Placental pericyte (primary cell): Measurements from ENCODE around the gene SLC25A52. TPM values are rescaled to one million over a fixed set of nuclear protein-coding genes. Genes with fewer than 3 reads are reported as not detected.

Source experiments
- total RNA-seq: library from RNA; depleted of rRNA; stranded (reverse); fragments of >200 nt; gene quantifications from 2 replicates; pipeline ENCODE4 v1.2.3, GENCODE V29; 2012

Gene SLC25A52
- total RNA-seq, result 0.14 TPM in 1 of 2 replicates, not detected in the other

DNA sequence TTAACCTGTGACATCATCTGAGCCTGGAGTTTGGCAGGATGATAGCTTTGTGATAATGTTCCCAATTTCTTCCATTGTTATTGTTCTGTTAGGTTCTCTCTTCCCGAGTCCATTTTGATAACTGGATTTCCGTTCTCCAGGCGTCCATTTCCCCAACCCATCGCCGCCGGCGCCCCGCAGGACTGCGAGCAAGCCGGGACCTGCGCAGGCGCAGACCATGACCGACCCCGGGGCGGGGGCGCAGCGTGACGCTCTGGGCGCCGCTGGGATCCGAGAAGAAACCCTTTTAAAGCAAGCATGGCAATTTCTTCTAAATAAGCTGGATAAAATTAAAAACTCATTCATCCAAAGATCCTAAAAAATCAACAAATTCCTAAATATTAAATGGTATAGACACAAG, at the start of gene SLC25A52:
SLC25A52 (minus strand) TSS at position 186 of the 400 bp plus-strand sequence. CDS start 219 bp downstream, outside the sequence.

Other genes starting within 250 kb of the SLC25A52 start
- gene TTR, start 169.0 kb downstream of the SLC25A52 start, total RNA-seq, result not detected in 2 replicates
- gene B4GALT6, start 76.3 kb downstream of the SLC25A52 start, total RNA-seq, result 6.1 and 9.3 TPM in 2 replicates
- 30.6 and 51.1 TPM in 2 replicates for gene TRAPPC8, start 182.2 kb upstream of the SLC25A52 start, total RNA-seq